Measurements from ENCODE around the gene ZNF610. TPM values are rescaled to one million over a fixed set of nuclear protein-coding genes. Genes with fewer than 3 reads are reported as not detected.

ZNF610 gene
- total RNA-seq, 4 donors from 2014 or later: 0.68 to 6.6 (median 1.6) TPM; not detected in 1

- 6 to 14% methylated on average over 8 to 52 of the region's 52 CpGs for WGBS, 2 donors (ENCODE audit: low coverage in 1 of 2)
- H3K36me3 ChIP-seq: peaks cover 1 to 55% (median 14%) of the 10 kb centered on the region in 4 donors
- intact Hi-C loops (cut with DNase I; ENCODE audit: low total_unique reads): no loop called here
Observed at GRCh38 chr19:52369559-52370340, 33.7 kb downstream of the ZNF610 start, which contains the start of gene ZNF880. ZNF880 (plus strand) TSS chr19:52369923; CDS start chr19:52369966, 43 bp downstream.

GRCh38 chr19:52370341-52370710 lies 34.3 kb downstream of the ZNF610 start:
- H3K9me3 ChIP-seq: peaks cover 43 to 47% of the 10 kb centered on the region in 2 donors
- TF ChIP-seq EP300 (IDR thresholded peaks at IDR 0.05; ENCODE audit: low read depth): no peak
- no peak for TF ChIP-seq POLR2A (IDR thresholded peaks at IDR 0.05)
- TF ChIP-seq POLR2AphosphoS5 (IDR thresholded peaks at IDR 0.05): no peak
- TF ChIP-seq CTCF (IDR thresholded peaks at IDR 0.05): no peak
- H3K27ac ChIP-seq: peak overlapping the region; percentile 85 to 93 (median 90)
- H3K36me3 ChIP-seq: peaks cover 1 to 55% (median 15%) of the 10 kb centered on the region in 4 donors
- in situ Hi-C loops (cut with MboI; ENCODE audit: low pct_ligation_motif_present in 1 of 4, low pct_unique_long_range_greater_than_20kb in 1 of 4, low sequenced_read_pairs in 3 of 4) (no loop called here), intact Hi-C loops (cut with DNase I; ENCODE audit: low total_unique reads) (no loop called here)
- DNase-seq: no peak
- peaks cover 0 to 7% (median 2%) of the 10 kb centered on the region in 4 donors for H3K4me1 ChIP-seq
- WGBS, 2 donors (ENCODE audit: low coverage in 1 of 2): 43% methylated on average over 4 to 7 of the region's 7 CpGs
- H3K27me3 ChIP-seq: no peaks in the 10 kb centered on the region
- peak overlapping the region; percentile 57 to 76 (median 70) for H3K4me3 ChIP-seq

More at GRCh38 chr19:52369559-52370340, 33.7 kb downstream of the ZNF610 start, which contains the start of gene ZNF880:
- Histone ChIP-seq H3K4me1 (peaks cover 0 to 7% (median 2%) of the 10 kb centered on the region in 4 donors), H3K27ac (peak within 1 kb of the TSS; percentile 85 to 93 (median 90)), H3K9me3 (peaks cover 43 to 47% of the 10 kb centered on the region in 2 donors), H3K27me3 (no peaks in the 10 kb centered on the region), H3K4me3 (peak within 1 kb of the TSS; percentile 57 to 76 (median 70))
- in situ Hi-C loops (cut with MboI; ENCODE audit: low pct_ligation_motif_present in 1 of 4, low pct_unique_long_range_greater_than_20kb in 1 of 4, low sequenced_read_pairs in 3 of 4): no loop called here
- no peak for TF ChIP-seq CTCF (IDR thresholded peaks at IDR 0.05)
- no peak for TF ChIP-seq EP300 (IDR thresholded peaks at IDR 0.05; ENCODE audit: low read depth)
- peak; percentile 48 for TF ChIP-seq POLR2A (IDR thresholded peaks at IDR 0.05)
- peak; percentile 33 to 64 (median 60) for TF ChIP-seq POLR2AphosphoS5 (IDR thresholded peaks at IDR 0.05)
- peak; percentile 90 for DNase-seq

GRCh38 chr19:52391135-52391534 lies 55.1 kb downstream of the ZNF610 start:
- Histone ChIP-seq H3K36me3 (peaks cover 0 to 7% (median 0%) of the 10 kb centered on the region in 4 donors), H3K9me3 (peaks cover 47 to 51% of the 10 kb centered on the region in 2 donors), H3K4me1 (no peaks in the 10 kb centered on the region), H3K4me3 (no peak overlapping the region), H3K27me3 (no peaks in the 10 kb centered on the region), H3K27ac (no peak overlapping the region)
- TF ChIP-seq POLR2AphosphoS5 (IDR thresholded peaks at IDR 0.05) (no peak), EP300 (IDR thresholded peaks at IDR 0.05; ENCODE audit: low read depth) (no peak), CTCF (IDR thresholded peaks at IDR 0.05) (no peak), POLR2A (IDR thresholded peaks at IDR 0.05) (no peak)
- WGBS, 2 donors (ENCODE audit: low coverage in 1 of 2): 57 to 61% methylated on average over 1 of the region's 1 CpG
- DNase-seq: no peak
- in situ Hi-C loops (cut with MboI; ENCODE audit: low pct_ligation_motif_present in 1 of 4, low pct_unique_long_range_greater_than_20kb in 1 of 4, low sequenced_read_pairs in 3 of 4): no loop called here
- intact Hi-C loops (cut with DNase I; ENCODE audit: low total_unique reads): no loop called here

- Histone ChIP-seq H3K36me3 (peaks cover 0 to 21% (median 4%) of the 10 kb centered on the region in 4 donors), H3K4me3 (peak within 1 kb of the TSS; percentile 50 to 93 (median 62)), H3K27ac (peak within 1 kb of the TSS; percentile 56 to 79 (median 76)), H3K27me3 (no peaks in the 10 kb centered on the region), H3K4me1 (peaks cover 0 to 19% (median 11%) of the 10 kb centered on the region in 4 donors), H3K9me3 (peaks cover 15 to 22% of the 10 kb centered on the region in 2 donors)
- WGBS, 2 donors (ENCODE audit: low coverage in 1 of 2): 0 to 3% methylated on average over 1 to 36 of the region's 36 CpGs
- peak; percentile 96 for DNase-seq
- in situ Hi-C loops (cut with MboI; ENCODE audit: low pct_ligation_motif_present in 1 of 4, low pct_unique_long_range_greater_than_20kb in 1 of 4, low sequenced_read_pairs in 3 of 4): no loop called here
- no peak for TF ChIP-seq EP300 (IDR thresholded peaks at IDR 0.05; ENCODE audit: low read depth)
- TF ChIP-seq POLR2A (IDR thresholded peaks at IDR 0.05): peak; percentile 70
- peak; percentile 38 to 82 (median 67) for TF ChIP-seq POLR2AphosphoS5 (IDR thresholded peaks at IDR 0.05)
- TF ChIP-seq CTCF (IDR thresholded peaks at IDR 0.05): no peak
- intact Hi-C loops (cut with DNase I; ENCODE audit: low total_unique reads): no loop called here
Observed at GRCh38 chr19:52397310-52398080, 61.5 kb downstream of the ZNF610 start, which contains the start of gene ZNF528. ZNF528 (plus strand) TSS chr19:52397849; CDS start chr19:52402014, 4,165 bp downstream.

Data from transverse colon (tissue), 4 donors.